DND-41 (cell line): Measurements from ENCODE around the gene NUCB2.

ENCODE experiments used
- ATAC-seq: fragments of 200-7000 bp; cut with Tn5 transposase; 3 replicates; pipeline ENCODE4 v1.9.1; 2021; ENCODE audit warnings: low read depth; ENCODE audit not compliant: insufficient read depth
- DNase-seq: peaks from one replicate; pipeline ENCODE4 v3.0.0-alpha.2; 2020
- H2AFZ ChIP-seq: 2 replicates; pipeline ENCODE4 v1.6.0; 2012; ENCODE audit warnings: low read depth, low read length
- H3K27ac ChIP-seq: 2 replicates; pipeline ENCODE4 v1.5.1; 2012; ENCODE audit warnings: low read length, inconsistent platforms
- H3K27me3 ChIP-seq: fragments of 200-600 bp; sonication (generic); 2 replicates; pipeline ENCODE4 v1.6.0; 2012; ENCODE audit warnings: low read length, mild to moderate bottlenecking, inconsistent platforms; ENCODE audit not compliant: insufficient read depth, poor library complexity
- H3K36me3 ChIP-seq: 2 replicates; pipeline ENCODE4 v1.5.1; 2012; ENCODE audit warnings: low read length, inconsistent platforms; ENCODE audit not compliant: insufficient read depth
- H3K4me1 ChIP-seq: 2 replicates; pipeline ENCODE4 v1.5.1; 2012; ENCODE audit warnings: mild to moderate bottlenecking, low read length; ENCODE audit not compliant: insufficient read depth
- H3K4me2 ChIP-seq: 2 replicates; pipeline ENCODE4 v1.6.0; 2012; ENCODE audit warnings: mild to moderate bottlenecking, moderate library complexity, low read length, inconsistent platforms; ENCODE audit not compliant: insufficient read depth
- H3K4me3 ChIP-seq, 2 experiments: fragments of 200-600 bp in 1 of 2; shearing (Covaris generic) in 1 of 2; 2 replicates each; pipeline ENCODE4 v1.5.1; 2012 to 2016; ENCODE audit warnings: inconsistent platforms in 2 of 2, low read length in 2 of 2, mild to moderate bottlenecking in 2 of 2, low read depth in 1 of 2, moderate library complexity in 1 of 2
- H3K79me2 ChIP-seq: 2 replicates; pipeline ENCODE4 v1.6.0; 2012; ENCODE audit warnings: low read length, inconsistent platforms; ENCODE audit not compliant: insufficient read depth
- H3K9ac ChIP-seq: 2 replicates; pipeline ENCODE4 v1.6.0; 2012; ENCODE audit warnings: low read depth, mild to moderate bottlenecking, inconsistent platforms, low read length, moderate library complexity
- H3K9me3 ChIP-seq: 2 replicates; pipeline ENCODE4 v1.5.1; 2012; ENCODE audit warnings: low read length, moderate library complexity, mild to moderate bottlenecking, inconsistent platforms; ENCODE audit not compliant: insufficient read depth, severe bottlenecking
- H4K20me1 ChIP-seq: 2 replicates; pipeline ENCODE4 v1.6.0; 2012; ENCODE audit warnings: low read length; ENCODE audit not compliant: insufficient read depth
- EZH2 ChIP-seq: IDR thresholded peaks from 3 replicates; pipeline ENCODE4 v1.6.1; 2012; ENCODE audit warnings: borderline replicate concordance, low read depth, mild to moderate bottlenecking, moderate library complexity, low read length, inconsistent platforms; ENCODE audit not compliant: severe bottlenecking
- TF ChIP-seq, protein P1 (sequence below): IDR thresholded peaks from 2 replicates; pipeline ENCODE4 v1.5.1; 2012; ENCODE audit warnings: borderline replicate concordance, low read length, moderate library complexity, mild to moderate bottlenecking; ENCODE audit not compliant: poor library complexity, severe bottlenecking; ENCODE audit errors: extremely low read depth

The NUCB2 gene

GRCh38 chr11:17369684-17370243, 93.2 kb downstream of the NUCB2 start:
- TF ChIP-seq EZH2 = no peak
- TF ChIP-seq, protein P1, sequence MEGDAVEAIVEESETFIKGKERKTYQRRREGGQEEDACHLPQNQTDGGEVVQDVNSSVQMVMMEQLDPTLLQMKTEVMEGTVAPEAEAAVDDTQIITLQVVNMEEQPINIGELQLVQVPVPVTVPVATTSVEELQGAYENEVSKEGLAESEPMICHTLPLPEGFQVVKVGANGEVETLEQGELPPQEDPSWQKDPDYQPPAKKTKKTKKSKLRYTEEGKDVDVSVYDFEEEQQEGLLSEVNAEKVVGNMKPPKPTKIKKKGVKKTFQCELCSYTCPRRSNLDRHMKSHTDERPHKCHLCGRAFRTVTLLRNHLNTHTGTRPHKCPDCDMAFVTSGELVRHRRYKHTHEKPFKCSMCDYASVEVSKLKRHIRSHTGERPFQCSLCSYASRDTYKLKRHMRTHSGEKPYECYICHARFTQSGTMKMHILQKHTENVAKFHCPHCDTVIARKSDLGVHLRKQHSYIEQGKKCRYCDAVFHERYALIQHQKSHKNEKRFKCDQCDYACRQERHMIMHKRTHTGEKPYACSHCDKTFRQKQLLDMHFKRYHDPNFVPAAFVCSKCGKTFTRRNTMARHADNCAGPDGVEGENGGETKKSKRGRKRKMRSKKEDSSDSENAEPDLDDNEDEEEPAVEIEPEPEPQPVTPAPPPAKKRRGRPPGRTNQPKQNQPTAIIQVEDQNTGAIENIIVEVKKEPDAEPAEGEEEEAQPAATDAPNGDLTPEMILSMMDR = no peak
- peaks cover 88% of the 10 kb centered on the region for H3K36me3 ChIP-seq
- H3K27me3 ChIP-seq = no peaks in the 10 kb centered on the region
- DNase-seq (no peak), ATAC-seq (no peak)
- H3K27ac ChIP-seq = no peak overlapping the region
- H3K79me2 ChIP-seq = no peaks in the 10 kb centered on the region
- H3K9ac ChIP-seq = no peak overlapping the region
- H3K4me1 ChIP-seq = no peaks in the 10 kb centered on the region
- H3K4me2 ChIP-seq = no peak overlapping the region
- H2AFZ ChIP-seq = no peak overlapping the region
- H3K4me3 ChIP-seq = no peak overlapping the region
- H3K9me3 ChIP-seq = peaks cover 74% of the 10 kb centered on the region
- H4K20me1 ChIP-seq = no peaks in the 10 kb centered on the region

DNA sequence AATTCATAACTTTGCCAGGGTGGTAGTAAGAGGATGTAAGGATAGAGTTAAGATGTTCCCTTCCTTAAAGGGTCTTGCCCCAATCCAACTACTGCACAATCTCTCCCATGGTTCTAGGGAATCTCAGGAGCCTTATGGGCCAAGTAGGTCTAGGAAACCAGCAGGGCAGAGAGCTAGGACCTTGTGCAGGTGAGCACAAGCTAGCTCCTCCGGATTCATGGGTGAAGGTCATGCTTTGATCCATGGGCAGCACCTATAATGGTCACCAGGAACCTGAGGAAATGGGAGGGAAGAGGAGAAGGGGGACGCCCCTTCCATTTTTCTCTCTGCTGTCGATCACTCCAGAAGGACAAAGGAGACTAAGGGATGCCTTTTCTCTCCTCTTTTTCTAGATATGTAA, 95.1 kb downstream of the NUCB2 start:
- no peaks in the 10 kb centered on the region for H3K4me1 ChIP-seq
- no peak for ATAC-seq

DNA sequence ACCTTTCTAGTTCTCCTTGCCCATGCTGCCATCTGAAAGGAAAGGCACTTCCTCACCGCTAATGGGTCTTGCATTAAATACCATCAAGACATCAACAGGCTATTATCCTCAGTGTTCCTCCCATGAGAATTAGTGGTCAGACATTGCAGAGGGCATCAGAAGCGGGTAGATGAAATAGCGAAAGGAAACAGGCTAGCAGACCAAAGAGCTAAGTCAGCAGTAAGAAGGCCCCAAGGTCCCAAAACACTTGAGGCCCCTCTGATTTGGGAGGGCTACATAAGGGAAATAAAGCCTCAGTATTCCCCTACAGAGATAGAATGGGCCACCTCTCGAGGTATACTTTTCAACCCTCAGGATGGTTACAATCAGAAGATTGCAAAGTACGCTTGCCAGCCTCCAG, 99.0 kb downstream of the NUCB2 start:
- ATAC-seq (no peak), DNase-seq (no peak)
- Histone ChIP-seq H3K9me3 (peaks cover 56% of the 10 kb centered on the region), H3K4me1 (no peaks in the 10 kb centered on the region), H2AFZ (no peak overlapping the region), H3K27me3 (no peaks in the 10 kb centered on the region), H3K4me2 (no peak overlapping the region), H3K4me3 (no peak overlapping the region), H4K20me1 (no peaks in the 10 kb centered on the region), H3K27ac (no peak overlapping the region), H3K79me2 (no peaks in the 10 kb centered on the region), H3K36me3 (peaks cover 92% of the 10 kb centered on the region), H3K9ac (no peak overlapping the region)
- TF ChIP-seq, protein P1 = no peak
- TF ChIP-seq EZH2 = no peak

More for the DNA sequence above, 95.1 kb downstream of the NUCB2 start:
- Histone ChIP-seq H4K20me1 (no peaks in the 10 kb centered on the region), H3K36me3 (peaks cover 99% of the 10 kb centered on the region), H2AFZ (no peak overlapping the region), H3K9me3 (peaks cover 74% of the 10 kb centered on the region), H3K27me3 (no peaks in the 10 kb centered on the region), H3K27ac (no peak overlapping the region), H3K9ac (no peak overlapping the region), H3K79me2 (no peaks in the 10 kb centered on the region), H3K4me2 (no peak overlapping the region), H3K4me3 (no peak overlapping the region)
- DNase-seq = no peak
- no peak for TF ChIP-seq EZH2
- TF ChIP-seq, protein P1 = no peak

GRCh38 chr11:17376493-17376892, 100.0 kb downstream of the NUCB2 start:
- H3K4me2 ChIP-seq = no peak overlapping the region
- no peak for TF ChIP-seq EZH2
- TF ChIP-seq, protein P1 = no peak
- peaks cover 46% of the 10 kb centered on the region for H3K9me3 ChIP-seq
- no peaks in the 10 kb centered on the region for H3K79me2 ChIP-seq
- no peak overlapping the region for H3K4me3 ChIP-seq
- ATAC-seq = no peak
- no peak overlapping the region for H2AFZ ChIP-seq
- no peaks in the 10 kb centered on the region for H3K27me3 ChIP-seq
- H3K4me1 ChIP-seq = no peaks in the 10 kb centered on the region
- no peak overlapping the region for H3K27ac ChIP-seq
- peaks cover 83% of the 10 kb centered on the region for H3K36me3 ChIP-seq
- H3K9ac ChIP-seq = no peak overlapping the region
- H4K20me1 ChIP-seq = no peaks in the 10 kb centered on the region
- no peak for DNase-seq
